HUES48 (cell line): ENCODE measurements around the gene CCL25.

Source experiments
- H3K27ac ChIP-seq: one replicate; pipeline ENCODE4 v1.7.0; 2013; ENCODE audit warnings: low read depth, low read length, inconsistent platforms
- H3K27me3 ChIP-seq: 2 replicates; pipeline ENCODE4 v1.6.1; 2013; ENCODE audit warnings: mild to moderate bottlenecking, low read length; ENCODE audit not compliant: control insufficient read depth, insufficient read depth
- H3K36me3 ChIP-seq: 2 replicates; pipeline ENCODE4 v1.6.1; 2013; ENCODE audit warnings: low read length; ENCODE audit not compliant: control insufficient read depth, insufficient read depth
- H3K4me1 ChIP-seq: 2 replicates; pipeline ENCODE4 v1.6.1; 2013; ENCODE audit warnings: mild to moderate bottlenecking, low read length; ENCODE audit not compliant: control insufficient read depth, insufficient read depth
- H3K4me3 ChIP-seq: 2 replicates; pipeline ENCODE4 v1.5.1; 2013; ENCODE audit warnings: mild to moderate bottlenecking, low read depth, low read length
- H3K9ac ChIP-seq: 2 replicates; pipeline ENCODE4 v1.6.1; 2013; ENCODE audit warnings: mild to moderate bottlenecking, low read depth, low read length, moderate library complexity
- H3K9me3 ChIP-seq: 2 replicates; pipeline ENCODE4 v1.6.1; 2013; ENCODE audit warnings: low read length; ENCODE audit not compliant: control insufficient read depth, insufficient read depth

The CCL25 gene

DNA sequence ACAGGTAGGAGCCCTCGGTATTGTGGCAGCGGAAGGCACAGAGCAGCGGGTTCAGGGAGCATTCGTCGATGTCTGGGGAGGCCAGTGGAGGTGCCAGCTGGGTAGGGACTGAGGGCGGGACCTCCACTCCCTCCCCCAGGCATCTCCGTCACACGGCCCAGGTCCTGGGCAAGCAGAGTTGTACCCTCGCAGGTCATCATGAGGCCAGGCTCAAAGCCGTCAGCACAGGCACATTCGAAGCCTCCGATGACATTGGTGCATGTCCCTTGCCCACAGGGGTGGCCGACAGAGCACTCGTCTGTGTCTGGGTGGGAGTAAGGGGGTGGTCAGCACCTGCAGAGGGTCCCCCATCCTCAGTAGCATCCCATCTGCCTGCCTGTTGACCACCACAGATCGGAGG is 35.3 kb downstream of the CCL25 start:
- H3K4me1 ChIP-seq, result no peaks in the 10 kb centered on the region
- H3K36me3 ChIP-seq, result peaks cover 52% of the 10 kb centered on the region
- H3K27ac ChIP-seq, result no peak overlapping the region
- no peak overlapping the region for H3K9ac ChIP-seq
- H3K27me3 ChIP-seq, result no peaks in the 10 kb centered on the region
- no peaks in the 10 kb centered on the region for H3K9me3 ChIP-seq
- H3K4me3 ChIP-seq, result no peak overlapping the region

DNA sequence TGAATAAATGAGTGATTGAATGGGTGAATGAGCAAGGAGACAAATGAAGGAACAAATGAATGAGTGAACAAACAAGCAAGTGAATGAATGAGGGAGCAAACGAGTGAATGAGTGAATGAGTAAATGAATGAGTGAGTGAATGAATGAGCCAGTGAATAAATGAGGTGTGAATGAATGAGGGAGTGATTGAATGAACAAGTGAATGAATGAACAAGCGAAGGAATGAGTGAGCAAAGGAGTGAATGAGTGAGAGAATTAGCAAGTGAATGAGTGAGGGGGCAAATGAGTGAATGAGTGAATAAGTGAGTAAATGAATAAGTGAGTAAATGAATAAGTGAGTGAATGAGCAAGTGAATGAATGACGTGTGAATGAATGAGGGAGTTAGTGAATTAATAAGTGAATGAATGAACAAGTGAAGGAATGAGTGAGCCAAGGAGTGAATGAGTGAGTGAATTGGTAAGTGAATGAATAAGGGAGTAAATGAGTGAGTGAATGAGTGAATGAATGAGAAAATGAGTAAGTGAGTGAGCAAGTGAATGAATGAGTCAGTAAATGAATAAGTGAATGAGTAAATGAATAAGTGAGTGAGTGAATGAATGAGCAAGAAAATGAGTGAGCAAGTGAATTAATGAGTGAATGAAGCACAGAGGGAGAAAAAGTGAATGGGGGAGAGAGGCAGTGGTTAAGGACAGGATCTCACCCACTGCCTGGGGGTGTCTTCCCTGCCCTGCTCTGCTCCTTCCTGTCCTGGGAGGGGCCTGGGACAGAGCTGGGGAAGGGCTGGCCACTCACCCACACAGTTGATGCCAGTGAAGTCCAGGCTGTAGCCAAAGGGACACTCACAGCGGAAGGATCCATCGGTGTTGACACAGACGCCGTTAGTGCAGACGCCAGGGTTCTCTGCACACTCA is 36.4 kb downstream of the CCL25 start:
- Histone ChIP-seq H3K27me3 (no peaks in the 10 kb centered on the region), H3K4me3 (no peak overlapping the region), H3K4me1 (no peaks in the 10 kb centered on the region), H3K36me3 (peaks cover 57% of the 10 kb centered on the region), H3K27ac (no peak overlapping the region), H3K9ac (no peak overlapping the region), H3K9me3 (no peaks in the 10 kb centered on the region)

DNA sequence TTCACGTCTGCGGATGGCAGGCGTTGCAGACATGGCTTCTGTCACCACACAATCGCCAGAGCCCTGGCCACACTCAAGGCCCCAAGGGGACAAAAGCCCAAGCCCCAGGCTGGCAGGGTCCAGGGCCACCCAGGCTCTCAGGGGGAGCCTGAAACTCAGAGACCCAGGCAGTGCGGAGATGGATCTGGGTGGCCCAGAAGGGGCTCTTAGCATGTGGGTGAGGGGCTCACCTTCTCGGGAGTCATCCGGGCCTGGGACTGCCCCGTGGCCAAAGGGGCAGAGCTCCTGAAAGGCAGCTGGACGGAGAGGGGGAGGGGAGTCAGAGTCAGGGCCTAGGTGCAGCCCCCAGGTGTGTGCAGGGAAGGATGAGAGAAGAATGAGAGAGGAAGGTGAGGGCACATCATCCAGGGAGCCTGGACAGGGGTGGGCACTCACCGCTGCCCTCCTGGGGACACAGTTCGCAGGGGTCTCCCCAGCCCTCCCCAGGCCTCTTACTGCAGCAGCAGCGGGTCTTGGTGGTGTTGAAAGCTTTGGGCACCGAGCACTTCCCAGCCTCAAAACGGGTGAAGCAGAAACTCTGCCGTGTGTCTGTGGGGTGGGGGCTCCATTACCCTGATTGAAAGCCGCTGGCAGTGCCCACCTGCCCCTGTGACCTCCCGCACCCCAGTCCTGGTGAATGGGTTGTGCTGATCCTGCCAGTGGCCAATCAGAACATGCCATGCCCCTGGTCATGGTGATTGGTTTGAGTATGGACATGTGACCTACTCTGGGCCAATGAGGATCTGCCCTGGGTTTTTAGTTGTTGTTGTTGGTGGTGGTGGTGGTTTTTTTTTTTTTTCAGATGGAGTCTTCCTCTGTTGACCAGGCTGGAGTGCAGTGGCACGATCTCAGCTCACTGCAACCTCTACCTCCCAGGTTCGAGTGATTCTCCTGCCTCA is 37.4 kb downstream of the CCL25 start:
- peaks cover 64% of the 10 kb centered on the region for H3K36me3 ChIP-seq

DNA sequence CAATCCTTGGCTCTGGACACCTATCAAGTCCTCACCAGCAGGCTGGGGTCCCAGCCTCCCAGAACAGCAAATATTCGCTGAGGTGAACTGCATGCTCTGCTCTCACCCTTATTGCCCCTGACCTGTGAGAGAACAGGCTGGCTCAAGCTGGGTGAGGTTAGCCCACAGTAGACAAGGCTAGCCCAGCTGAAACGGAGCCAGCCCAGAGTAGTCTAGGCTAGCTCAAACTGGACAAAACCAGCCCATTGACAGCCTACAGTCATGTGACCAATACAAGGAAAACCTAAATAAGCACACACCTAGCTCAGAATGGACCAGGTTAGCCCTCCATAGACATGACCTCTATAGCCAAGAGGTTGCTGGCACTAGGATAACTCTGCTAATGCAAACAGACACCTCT is 38.4 kb downstream of the CCL25 start:
- Histone ChIP-seq H3K9me3 (peaks cover 9% of the 10 kb centered on the region), H3K9ac (no peak overlapping the region), H3K27ac (no peak overlapping the region), H3K4me1 (no peaks in the 10 kb centered on the region), H3K27me3 (no peaks in the 10 kb centered on the region), H3K4me3 (no peak overlapping the region), H3K36me3 (peaks cover 70% of the 10 kb centered on the region)

More for the DNA sequence above, 37.4 kb downstream of the CCL25 start:
- no peak overlapping the region for H3K4me3 ChIP-seq
- H3K4me1 ChIP-seq, result no peaks in the 10 kb centered on the region
- H3K27ac ChIP-seq, result no peak overlapping the region
- no peaks in the 10 kb centered on the region for H3K27me3 ChIP-seq
- no peaks in the 10 kb centered on the region for H3K9me3 ChIP-seq
- no peak overlapping the region for H3K9ac ChIP-seq

DNA sequence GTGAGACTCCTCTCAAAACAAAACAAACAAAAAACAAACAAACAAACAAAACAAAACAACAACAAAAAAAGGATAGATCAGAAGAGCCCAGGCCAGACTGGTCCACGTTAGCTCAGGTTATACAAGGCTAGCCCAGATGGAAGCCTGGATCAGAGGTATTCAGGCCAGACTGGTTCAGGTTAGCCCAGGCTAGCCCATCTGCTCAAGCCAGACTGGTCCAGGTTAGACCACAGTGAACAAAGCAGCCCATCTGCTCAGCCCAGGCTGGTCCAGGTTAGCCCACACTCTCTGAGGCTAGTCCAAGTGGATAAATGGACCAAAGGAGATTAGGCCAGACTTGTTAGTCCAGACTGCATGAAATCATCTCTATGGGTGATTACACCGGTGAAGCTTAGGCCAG is 41.2 kb downstream of the CCL25 start:
- Histone ChIP-seq H3K27ac (no peak overlapping the region), H3K9ac (no peak overlapping the region), H3K36me3 (peaks cover 78% of the 10 kb centered on the region)

DNA sequence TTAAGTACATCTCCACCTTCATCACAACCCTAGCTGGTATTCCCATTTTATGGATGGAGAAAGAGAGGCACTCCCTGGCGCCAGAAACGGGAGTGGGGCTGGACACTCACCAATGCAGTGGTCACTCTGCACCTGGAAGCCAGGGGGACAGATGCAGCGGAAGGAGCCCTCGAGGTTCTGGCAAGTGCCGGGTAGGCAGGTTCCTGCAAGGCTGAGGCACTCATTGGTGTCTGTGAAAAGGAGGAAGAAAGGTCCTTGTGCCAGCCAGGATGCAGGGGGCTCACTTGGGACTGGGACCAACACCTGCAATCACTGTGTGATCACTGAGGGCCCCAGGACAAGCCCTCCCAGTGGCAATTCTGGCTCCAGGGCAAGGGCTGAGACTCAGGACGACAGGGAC is 41.8 kb downstream of the CCL25 start:
- peaks cover 21% of the 10 kb centered on the region for H3K9me3 ChIP-seq
- no peak overlapping the region for H3K27ac ChIP-seq
- H3K4me1 ChIP-seq, result no peaks in the 10 kb centered on the region
- no peak overlapping the region for H3K4me3 ChIP-seq
- no peaks in the 10 kb centered on the region for H3K27me3 ChIP-seq
- H3K9ac ChIP-seq, result no peak overlapping the region
- H3K36me3 ChIP-seq, result peaks cover 75% of the 10 kb centered on the region

More for the DNA sequence above, 41.2 kb downstream of the CCL25 start:
- H3K4me3 ChIP-seq, result no peak overlapping the region
- H3K9me3 ChIP-seq, result peaks cover 21% of the 10 kb centered on the region
- no peaks in the 10 kb centered on the region for H3K4me1 ChIP-seq
- H3K27me3 ChIP-seq, result no peaks in the 10 kb centered on the region

DNA sequence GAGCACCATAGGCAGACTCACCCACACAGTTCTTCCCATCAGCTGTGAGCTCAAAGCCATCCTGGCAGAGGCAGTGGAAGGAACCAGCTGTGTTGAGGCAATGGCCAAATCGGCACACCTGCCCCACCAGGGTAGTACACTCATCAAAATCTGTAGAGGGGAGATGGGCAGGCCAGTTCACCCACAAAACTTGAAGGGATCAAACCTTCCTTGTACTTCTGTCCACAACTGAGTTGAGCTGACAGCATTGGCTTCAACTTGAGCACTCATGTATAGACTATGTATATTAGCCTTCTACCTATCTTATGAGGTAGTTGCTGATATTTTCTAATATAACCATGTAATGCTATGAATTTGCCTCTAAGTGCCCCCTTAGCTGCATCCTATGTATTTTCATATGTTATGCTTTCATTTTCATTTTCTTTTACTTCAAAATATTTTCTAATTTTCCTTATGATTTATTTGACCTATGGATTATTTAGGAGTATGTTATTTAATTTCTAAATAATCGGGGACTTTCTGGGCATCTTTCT is 42.9 kb downstream of the CCL25 start:
- Histone ChIP-seq H3K27me3 (no peaks in the 10 kb centered on the region), H3K4me1 (no peaks in the 10 kb centered on the region), H3K36me3 (peaks cover 73% of the 10 kb centered on the region), H3K9ac (no peak overlapping the region), H3K4me3 (no peak overlapping the region), H3K27ac (no peak overlapping the region), H3K9me3 (peaks cover 21% of the 10 kb centered on the region)

DNA sequence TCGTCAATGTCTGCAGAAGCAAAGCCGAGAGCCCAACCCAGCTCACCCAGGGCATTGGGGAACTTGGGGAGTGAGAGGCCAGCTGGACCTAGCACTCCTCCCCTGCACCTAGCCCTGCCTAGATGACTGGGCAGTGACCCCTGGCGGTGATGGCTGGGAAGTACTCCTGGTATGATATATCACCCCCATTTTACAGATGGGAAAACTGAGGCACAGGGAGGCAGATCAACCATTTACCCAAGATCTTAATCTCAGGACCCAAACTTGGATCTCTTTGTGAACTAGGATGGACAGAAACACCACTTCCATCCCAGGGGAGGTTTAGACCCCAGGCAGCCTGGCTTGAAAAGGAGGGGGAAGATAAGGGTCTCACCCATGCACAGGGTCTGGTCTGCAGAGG is 43.5 kb downstream of the CCL25 start:
- Histone ChIP-seq H3K4me3 (no peak overlapping the region), H3K36me3 (peaks cover 74% of the 10 kb centered on the region), H3K27me3 (no peaks in the 10 kb centered on the region), H3K27ac (no peak overlapping the region), H3K4me1 (no peaks in the 10 kb centered on the region), H3K9me3 (peaks cover 21% of the 10 kb centered on the region), H3K9ac (no peak overlapping the region)

DNA sequence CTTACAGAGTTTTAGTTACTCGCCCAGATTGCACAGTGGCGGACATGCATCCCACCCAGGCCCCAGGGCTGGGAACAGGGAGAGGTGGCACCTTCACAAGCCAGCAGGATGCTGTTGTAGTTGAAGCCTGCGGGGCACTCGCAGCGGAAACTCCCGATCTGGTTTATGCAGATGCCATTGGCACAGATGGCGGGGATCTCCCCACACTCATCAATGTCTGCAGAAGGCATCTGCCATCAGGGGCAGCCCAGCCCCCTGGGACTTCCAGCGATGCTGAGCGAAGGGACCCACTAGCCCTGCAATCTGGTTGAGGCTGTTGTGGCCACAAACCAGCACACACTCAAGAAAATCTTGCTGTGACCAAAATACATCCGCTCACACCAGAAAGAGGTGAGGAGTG is 44.6 kb downstream of the CCL25 start:
- H3K36me3 ChIP-seq, result peaks cover 79% of the 10 kb centered on the region
- no peak overlapping the region for H3K4me3 ChIP-seq
- H3K27ac ChIP-seq, result no peak overlapping the region
- no peaks in the 10 kb centered on the region for H3K27me3 ChIP-seq
- H3K4me1 ChIP-seq, result no peaks in the 10 kb centered on the region
- no peak overlapping the region for H3K9ac ChIP-seq
- peaks cover 21% of the 10 kb centered on the region for H3K9me3 ChIP-seq

DNA sequence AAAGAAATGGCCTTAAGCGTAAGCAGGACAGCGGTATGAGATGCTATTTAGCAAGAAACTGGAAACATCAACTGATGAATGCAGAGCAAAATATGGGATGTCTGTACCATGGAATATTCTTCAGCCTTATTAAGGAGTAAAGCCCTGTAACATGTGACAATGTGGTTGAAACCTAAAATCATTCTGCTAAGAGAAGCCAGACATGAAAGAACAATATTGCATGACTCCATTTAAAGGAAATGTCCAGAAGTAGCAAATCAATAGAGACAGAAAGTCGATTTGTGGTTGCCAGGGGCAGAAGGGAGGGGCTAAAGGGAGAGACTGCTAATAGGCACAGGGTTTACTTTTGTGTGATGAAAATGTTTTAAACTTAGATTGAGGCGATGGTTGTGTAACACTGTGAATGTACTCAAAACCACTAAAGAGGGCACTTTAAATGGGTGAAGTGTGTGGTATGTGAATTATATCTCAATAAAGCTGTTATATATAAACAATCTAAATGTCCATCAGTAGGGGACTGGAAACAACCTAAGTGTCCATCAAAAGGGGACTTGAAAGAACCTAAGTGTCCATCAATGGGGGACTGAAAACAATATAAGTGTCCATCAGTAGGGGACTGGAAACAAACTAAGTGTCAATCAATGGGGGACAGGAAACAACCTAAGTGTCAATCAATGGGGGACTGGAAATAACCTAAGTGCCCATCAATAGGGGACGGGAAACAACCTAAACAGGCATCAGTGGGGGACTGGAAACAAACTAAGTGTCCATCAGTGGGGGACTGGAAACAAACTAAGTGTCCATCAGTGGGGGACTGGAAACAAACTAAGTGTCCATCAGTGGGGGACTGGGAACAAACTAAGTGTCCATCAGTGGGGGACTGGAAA is 45.4 kb downstream of the CCL25 start:
- H3K36me3 ChIP-seq, result peaks cover 85% of the 10 kb centered on the region
- H3K9ac ChIP-seq, result no peak overlapping the region
- peaks cover 21% of the 10 kb centered on the region for H3K9me3 ChIP-seq
- H3K27me3 ChIP-seq, result no peaks in the 10 kb centered on the region
- no peak overlapping the region for H3K4me3 ChIP-seq
- no peaks in the 10 kb centered on the region for H3K4me1 ChIP-seq
- H3K27ac ChIP-seq, result no peak overlapping the region
